GM06990 (cell line): ENCODE results near the gene DAPK1.

Source experiments
- DNase-seq: peaks from one replicate; pipeline ENCODE4 v3.0.0-alpha.2; 2011; ENCODE audit not compliant: insufficient read length; ENCODE audit errors: extremely low read depth
- H3K27me3 ChIP-seq: replicated peaks from 2 replicates; pipeline ENCODE4 v1.6.0; 2011; ENCODE audit warnings: low read length; ENCODE audit not compliant: control insufficient read depth, insufficient read depth
- H3K36me3 ChIP-seq: 2 replicates; pipeline ENCODE4 v1.5.1; 2011; ENCODE audit warnings: low read length; ENCODE audit not compliant: control insufficient read depth, insufficient read depth
- H3K4me3 ChIP-seq: replicated peaks from 2 replicates; pipeline ENCODE4 v1.5.1; 2011; ENCODE audit warnings: low read depth, mild to moderate bottlenecking, control low read depth, low read length
- TF ChIP-seq, protein P1 (sequence below): IDR thresholded peaks from 2 replicates; pipeline ENCODE4 v1.5.1; 2011; ENCODE audit warnings: low read length, control low read depth, mild to moderate bottlenecking, inconsistent platforms; ENCODE audit not compliant: insufficient read depth, poor library complexity, severe bottlenecking

DAPK1 gene

DNA sequence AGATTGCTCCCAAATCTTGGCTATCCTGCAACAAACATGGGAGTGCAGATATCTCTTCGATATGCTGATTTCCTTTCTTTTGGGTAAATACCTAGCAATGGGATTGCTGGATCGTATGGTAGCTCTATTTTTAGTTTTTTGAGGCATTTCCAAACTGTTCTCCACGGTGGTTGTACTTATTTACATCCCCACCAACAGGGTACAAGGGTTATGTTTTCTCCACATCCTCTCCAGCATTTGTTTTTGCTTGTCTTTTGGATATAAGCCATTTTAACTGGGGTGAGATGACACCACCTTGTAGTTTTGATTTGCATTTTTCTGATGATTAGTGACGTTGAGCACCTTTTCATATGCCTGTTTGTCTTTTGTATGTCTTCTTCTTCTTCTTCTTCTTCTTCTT, 248.5 kb downstream of the DAPK1 start:
- H3K27me3 ChIP-seq = no peaks in the 10 kb centered on the region
- TF ChIP-seq, protein P1, sequence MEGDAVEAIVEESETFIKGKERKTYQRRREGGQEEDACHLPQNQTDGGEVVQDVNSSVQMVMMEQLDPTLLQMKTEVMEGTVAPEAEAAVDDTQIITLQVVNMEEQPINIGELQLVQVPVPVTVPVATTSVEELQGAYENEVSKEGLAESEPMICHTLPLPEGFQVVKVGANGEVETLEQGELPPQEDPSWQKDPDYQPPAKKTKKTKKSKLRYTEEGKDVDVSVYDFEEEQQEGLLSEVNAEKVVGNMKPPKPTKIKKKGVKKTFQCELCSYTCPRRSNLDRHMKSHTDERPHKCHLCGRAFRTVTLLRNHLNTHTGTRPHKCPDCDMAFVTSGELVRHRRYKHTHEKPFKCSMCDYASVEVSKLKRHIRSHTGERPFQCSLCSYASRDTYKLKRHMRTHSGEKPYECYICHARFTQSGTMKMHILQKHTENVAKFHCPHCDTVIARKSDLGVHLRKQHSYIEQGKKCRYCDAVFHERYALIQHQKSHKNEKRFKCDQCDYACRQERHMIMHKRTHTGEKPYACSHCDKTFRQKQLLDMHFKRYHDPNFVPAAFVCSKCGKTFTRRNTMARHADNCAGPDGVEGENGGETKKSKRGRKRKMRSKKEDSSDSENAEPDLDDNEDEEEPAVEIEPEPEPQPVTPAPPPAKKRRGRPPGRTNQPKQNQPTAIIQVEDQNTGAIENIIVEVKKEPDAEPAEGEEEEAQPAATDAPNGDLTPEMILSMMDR = no peak
- no peak overlapping the region for H3K4me3 ChIP-seq
- DNase-seq = no peak
- no peaks in the 10 kb centered on the region for H3K36me3 ChIP-seq

- TF ChIP-seq, protein P1 = no peak
- Histone ChIP-seq H3K4me3 (no peak overlapping the region), H3K36me3 (no peaks in the 10 kb centered on the region), H3K27me3 (no peaks in the 10 kb centered on the region)
- no peak for DNase-seq
Measured at GRCh38 chr9:87748881-87749280, 251.2 kb downstream of the DAPK1 start.

- no peak for DNase-seq
- TF ChIP-seq, protein P1 = no peak
Measured at GRCh38 chr9:87749335-87750035, 251.8 kb downstream of the DAPK1 start.

GRCh38 chr9:87750726-87751125, 253.1 kb downstream of the DAPK1 start:
- DNase-seq = no peak
- H3K36me3 ChIP-seq = no peaks in the 10 kb centered on the region
- TF ChIP-seq, protein P1 = no peak
- H3K27me3 ChIP-seq = no peaks in the 10 kb centered on the region
- no peak overlapping the region for H3K4me3 ChIP-seq

More at GRCh38 chr9:87749335-87750035, 251.8 kb downstream of the DAPK1 start:
- Histone ChIP-seq H3K27me3 (no peaks in the 10 kb centered on the region), H3K4me3 (no peak overlapping the region), H3K36me3 (no peaks in the 10 kb centered on the region)

DNA sequence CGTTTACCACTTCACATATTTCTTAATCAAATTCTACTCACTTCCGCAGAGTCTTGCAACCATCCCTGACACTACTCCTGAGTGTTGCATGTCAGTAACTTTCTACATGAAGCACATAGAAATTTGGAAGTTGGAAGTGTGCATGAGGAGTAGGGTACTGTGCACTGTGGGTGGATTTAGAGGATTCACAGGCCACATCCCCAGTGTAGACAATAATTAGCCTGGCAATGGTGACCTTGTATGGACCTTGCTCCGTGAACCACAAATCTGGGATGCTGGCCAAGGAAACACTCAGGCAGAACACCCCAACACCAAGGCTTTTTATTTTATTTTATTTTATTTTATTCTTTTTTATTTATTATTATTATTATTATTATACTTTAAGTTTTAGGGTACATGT, 253.8 kb downstream of the DAPK1 start:
- Histone ChIP-seq H3K27me3 (no peaks in the 10 kb centered on the region), H3K4me3 (no peak overlapping the region), H3K36me3 (no peaks in the 10 kb centered on the region)
- TF ChIP-seq, protein P1 = no peak
- no peak for DNase-seq

DNA sequence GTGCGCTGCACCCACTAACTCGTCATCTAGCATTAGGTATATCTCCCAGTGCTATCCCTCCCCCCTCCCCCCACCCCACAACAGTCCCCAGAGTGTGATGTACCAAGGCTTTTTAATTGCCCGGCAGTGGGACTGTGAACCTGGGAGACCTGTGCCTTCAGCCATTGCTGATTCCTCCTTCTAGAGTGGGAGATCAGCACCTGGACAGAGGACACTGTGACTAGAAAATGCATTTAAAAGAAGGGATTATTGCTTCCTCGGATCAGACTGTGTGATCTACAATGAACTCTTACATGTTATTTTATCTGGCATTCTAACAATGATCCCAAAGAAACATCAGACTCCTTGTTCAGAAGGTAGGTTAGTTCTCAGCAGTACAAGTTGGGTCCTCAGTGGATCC, 254.2 kb downstream of the DAPK1 start:
- TF ChIP-seq, protein P1 = no peak
- no peak for DNase-seq
- H3K27me3 ChIP-seq = no peaks in the 10 kb centered on the region
- no peaks in the 10 kb centered on the region for H3K36me3 ChIP-seq
- no peak overlapping the region for H3K4me3 ChIP-seq
